ENCODE results near the gene FOXK1.
A peak's percentile ranks its signal among the peaks of the same experiment; 100 is the strongest.

Gene FOXK1

DNA sequence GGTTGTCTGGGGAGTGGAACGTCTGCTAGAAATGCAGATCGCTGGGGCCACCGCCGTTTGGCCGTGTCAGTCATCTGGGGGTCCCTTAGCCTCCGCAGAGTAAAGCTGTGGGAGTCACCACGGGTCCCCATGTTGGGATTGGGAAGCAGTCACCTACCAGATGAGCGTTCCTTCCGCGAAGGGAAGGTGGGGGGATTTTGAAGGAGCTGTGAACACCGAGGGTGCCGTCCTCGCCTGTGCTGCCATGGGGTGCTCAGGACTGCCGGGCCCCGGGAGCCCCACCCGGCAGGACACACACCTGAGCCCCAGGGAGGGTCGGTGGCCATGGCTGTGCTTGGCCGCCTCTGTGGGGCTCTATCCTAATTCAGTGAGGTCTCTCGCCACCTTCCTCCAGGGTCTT is 47.2 kb downstream of the FOXK1 start:
- H3K4me3 ChIP-seq (ENCODE audit: low read depth in 1 of 2, low read length in 2 of 2), result no peak overlapping the region
- H3K9ac ChIP-seq (ENCODE audit: low read depth in 1 of 2, low read length in 2 of 2), result no peak overlapping the region
- H3K27ac ChIP-seq (ENCODE audit: low read depth, low read length), result no peak overlapping the region
- peaks cover 5 to 10% of the 10 kb centered on the region in 2 donors for H3K4me1 ChIP-seq (ENCODE audit: control insufficient read depth in 1 of 2, insufficient read depth in 2 of 2, low read length in 2 of 2)
- no peaks in the 10 kb centered on the region for H3K27me3 ChIP-seq (ENCODE audit: control insufficient read depth in 1 of 2, insufficient read depth in 2 of 2, low read length in 2 of 2)
- H3K36me3 ChIP-seq (ENCODE audit: control insufficient read depth in 1 of 2, insufficient read depth in 2 of 2, low read length in 2 of 2), result peaks cover 8 to 25% of the 10 kb centered on the region in 2 donors
- H3K9me3 ChIP-seq (ENCODE audit: control insufficient read depth in 1 of 2, low read length in 2 of 2), result no peaks in the 10 kb centered on the region

DNA sequence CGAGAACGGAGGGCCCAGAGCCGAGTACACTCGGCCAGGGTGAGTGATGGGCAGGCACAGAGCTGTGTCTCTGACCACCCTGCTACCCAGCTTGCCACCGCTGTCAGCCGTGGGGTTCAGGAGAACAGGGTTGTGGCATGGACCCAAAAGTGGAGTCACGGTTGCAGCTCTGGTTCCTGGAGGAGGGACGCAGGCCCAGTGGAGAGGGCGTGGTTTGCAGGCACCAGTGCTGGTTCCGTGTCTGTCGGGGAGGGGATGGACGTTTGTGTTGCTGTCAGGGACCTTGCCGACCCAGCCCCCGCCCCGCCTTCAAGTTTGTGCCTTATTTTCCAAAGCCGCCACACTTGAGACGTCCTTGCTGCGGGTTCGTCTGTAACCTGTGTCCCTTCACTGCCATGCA is 48.2 kb downstream of the FOXK1 start:
- Histone ChIP-seq H3K36me3 (ENCODE audit: control insufficient read depth in 1 of 2, insufficient read depth in 2 of 2, low read length in 2 of 2) (peaks cover 8 to 25% of the 10 kb centered on the region in 2 donors), H3K27ac (ENCODE audit: low read depth, low read length) (no peak overlapping the region), H3K27me3 (ENCODE audit: control insufficient read depth in 1 of 2, insufficient read depth in 2 of 2, low read length in 2 of 2) (no peaks in the 10 kb centered on the region), H3K9me3 (ENCODE audit: control insufficient read depth in 1 of 2, low read length in 2 of 2) (no peaks in the 10 kb centered on the region), H3K4me3 (ENCODE audit: low read depth in 1 of 2, low read length in 2 of 2) (no peak overlapping the region), H3K4me1 (ENCODE audit: control insufficient read depth in 1 of 2, insufficient read depth in 2 of 2, low read length in 2 of 2) (peaks cover 0 to 5% of the 10 kb centered on the region in 2 donors), H3K9ac (ENCODE audit: low read depth in 1 of 2, low read length in 2 of 2) (no peak overlapping the region)

DNA sequence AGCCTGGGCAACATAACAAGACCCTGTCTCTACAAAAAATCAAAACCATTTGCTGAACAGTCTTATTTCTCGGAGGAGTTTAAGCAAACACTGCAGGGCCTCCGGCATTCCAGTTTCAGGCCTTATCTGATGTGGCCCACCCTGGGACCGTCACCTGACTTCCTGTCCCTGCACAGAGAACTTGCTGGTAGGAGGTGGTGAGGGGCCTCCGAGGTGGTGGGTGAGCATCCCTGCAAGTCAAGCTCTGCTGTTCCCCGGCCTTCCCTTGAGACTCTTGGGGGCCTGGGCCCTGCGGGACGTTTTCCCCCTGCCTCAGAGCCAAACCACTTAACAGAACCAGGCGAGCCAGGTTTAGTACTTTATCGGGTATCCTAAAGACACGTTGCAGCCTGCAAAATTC is 48.9 kb downstream of the FOXK1 start:
- H3K9ac ChIP-seq (ENCODE audit: low read depth in 1 of 2, low read length in 2 of 2), result no peak overlapping the region
- peaks cover 8 to 25% of the 10 kb centered on the region in 2 donors for H3K36me3 ChIP-seq (ENCODE audit: control insufficient read depth in 1 of 2, insufficient read depth in 2 of 2, low read length in 2 of 2)
- no peak overlapping the region for H3K27ac ChIP-seq (ENCODE audit: low read depth, low read length)
- H3K4me1 ChIP-seq (ENCODE audit: control insufficient read depth in 1 of 2, insufficient read depth in 2 of 2, low read length in 2 of 2), result no peaks in the 10 kb centered on the region
- no peaks in the 10 kb centered on the region for H3K27me3 ChIP-seq (ENCODE audit: control insufficient read depth in 1 of 2, insufficient read depth in 2 of 2, low read length in 2 of 2)
- H3K9me3 ChIP-seq (ENCODE audit: control insufficient read depth in 1 of 2, low read length in 2 of 2), result no peaks in the 10 kb centered on the region
- H3K4me3 ChIP-seq (ENCODE audit: low read depth in 1 of 2, low read length in 2 of 2), result no peak overlapping the region

DNA sequence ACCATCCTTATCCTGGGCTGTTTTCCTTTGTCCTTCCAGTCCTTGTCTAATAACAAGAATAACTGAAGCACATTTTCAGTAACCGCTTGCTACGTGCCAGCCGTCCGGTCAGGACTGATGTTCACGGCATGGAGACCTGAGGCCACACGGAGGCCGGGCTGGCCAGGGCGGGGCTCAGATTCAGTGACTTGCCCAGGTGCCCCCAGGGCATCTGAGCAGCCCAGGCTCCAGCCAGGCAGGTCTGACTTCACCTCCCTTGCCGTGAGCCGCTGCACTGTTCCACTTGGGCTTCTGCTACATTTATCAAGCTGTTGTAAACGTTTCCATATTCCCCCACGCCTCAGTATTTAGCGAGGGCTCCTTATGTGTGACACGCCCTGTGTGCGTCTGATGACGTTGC is 49.7 kb downstream of the FOXK1 start:
- no peaks in the 10 kb centered on the region for H3K4me1 ChIP-seq (ENCODE audit: control insufficient read depth in 1 of 2, insufficient read depth in 2 of 2, low read length in 2 of 2)
- peaks cover 8 to 25% of the 10 kb centered on the region in 2 donors for H3K36me3 ChIP-seq (ENCODE audit: control insufficient read depth in 1 of 2, insufficient read depth in 2 of 2, low read length in 2 of 2)
- H3K4me3 ChIP-seq (ENCODE audit: low read depth in 1 of 2, low read length in 2 of 2), result no peak overlapping the region
- no peak overlapping the region for H3K27ac ChIP-seq (ENCODE audit: low read depth, low read length)
- H3K9ac ChIP-seq (ENCODE audit: low read depth in 1 of 2, low read length in 2 of 2), result no peak overlapping the region
- no peaks in the 10 kb centered on the region for H3K9me3 ChIP-seq (ENCODE audit: control insufficient read depth in 1 of 2, low read length in 2 of 2)
- H3K27me3 ChIP-seq (ENCODE audit: control insufficient read depth in 1 of 2, insufficient read depth in 2 of 2, low read length in 2 of 2), result no peaks in the 10 kb centered on the region

DNA sequence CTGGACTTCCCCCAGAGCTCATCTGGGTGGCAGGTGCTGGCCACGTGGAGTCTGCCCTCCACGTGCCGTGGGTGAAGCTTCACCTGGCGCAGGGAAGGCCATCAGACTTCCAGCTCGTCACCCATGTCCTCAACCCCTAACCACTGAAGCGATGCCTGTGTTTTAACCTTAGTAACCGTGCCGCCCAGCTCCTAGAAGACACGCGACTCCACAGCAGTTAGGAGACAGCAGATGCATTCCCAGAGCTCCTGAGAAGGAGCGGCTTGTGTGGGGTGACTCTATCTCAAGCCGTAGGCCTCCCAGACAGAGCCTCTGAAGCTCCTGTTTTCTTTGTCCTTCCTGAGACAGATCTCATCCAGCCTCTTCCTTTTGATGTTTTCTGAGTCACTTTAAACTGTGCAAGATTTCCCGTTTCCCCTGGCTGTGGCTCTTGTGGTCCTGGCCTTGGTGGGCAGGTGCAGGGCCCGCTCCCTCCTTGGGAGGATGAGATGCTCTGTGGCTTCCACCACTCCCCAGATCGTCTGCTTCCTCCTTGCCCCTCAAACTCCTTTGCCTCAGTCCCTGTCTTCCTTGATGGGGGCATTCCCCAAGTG is 51.9 kb downstream of the FOXK1 start:
- Histone ChIP-seq H3K36me3 (ENCODE audit: control insufficient read depth in 1 of 2, insufficient read depth in 2 of 2, low read length in 2 of 2) (peaks cover 4 to 20% of the 10 kb centered on the region in 2 donors), H3K27ac (ENCODE audit: low read depth, low read length) (no peak overlapping the region), H3K4me3 (ENCODE audit: low read depth in 1 of 2, low read length in 2 of 2) (no peak overlapping the region), H3K27me3 (ENCODE audit: control insufficient read depth in 1 of 2, insufficient read depth in 2 of 2, low read length in 2 of 2) (no peaks in the 10 kb centered on the region), H3K9ac (ENCODE audit: low read depth in 1 of 2, low read length in 2 of 2) (no peak overlapping the region), H3K4me1 (ENCODE audit: control insufficient read depth in 1 of 2, insufficient read depth in 2 of 2, low read length in 2 of 2) (peaks cover 7 to 9% of the 10 kb centered on the region in 2 donors), H3K9me3 (ENCODE audit: control insufficient read depth in 1 of 2, low read length in 2 of 2) (no peaks in the 10 kb centered on the region)

DNA sequence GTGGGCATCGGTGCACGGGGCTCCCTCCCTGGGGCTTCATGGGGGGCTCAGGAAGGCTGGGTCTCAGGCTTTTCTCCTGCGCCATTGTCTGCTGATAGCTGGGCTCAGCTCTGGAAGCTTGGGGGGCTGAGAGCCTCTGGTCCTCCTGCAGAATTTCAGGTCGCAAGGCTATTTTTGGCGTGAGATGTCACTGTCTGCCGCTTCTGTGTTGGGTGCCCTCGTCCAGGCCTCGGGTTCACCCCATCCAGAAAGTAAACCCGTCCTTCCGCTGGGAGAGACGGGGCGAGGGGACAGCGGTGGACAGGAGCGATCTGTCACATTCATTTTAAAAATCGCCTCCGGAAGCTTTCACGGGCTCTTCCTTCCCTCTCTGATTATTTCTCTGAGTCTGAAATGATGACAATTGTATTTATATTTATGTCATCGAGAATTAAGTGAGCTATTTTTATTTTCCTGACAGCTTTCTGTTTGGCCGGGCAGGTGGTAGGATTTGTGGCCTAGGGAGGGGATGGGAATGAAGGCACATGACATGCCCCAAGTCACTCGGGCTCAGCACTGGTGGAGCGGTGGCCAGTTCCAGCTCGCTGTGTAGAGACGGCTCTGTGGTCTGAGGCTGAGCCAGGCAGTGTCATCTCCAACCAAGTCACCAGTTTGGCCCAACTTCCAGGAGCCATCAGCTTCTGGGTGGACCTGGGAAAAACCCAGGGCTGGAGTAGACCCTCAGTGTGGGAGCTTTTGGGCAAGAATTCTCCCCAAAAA is 52.7 kb downstream of the FOXK1 start:
- Histone ChIP-seq H3K36me3 (ENCODE audit: control insufficient read depth in 1 of 2, insufficient read depth in 2 of 2, low read length in 2 of 2) (peaks cover 4 to 18% of the 10 kb centered on the region in 2 donors), H3K9me3 (ENCODE audit: control insufficient read depth in 1 of 2, low read length in 2 of 2) (no peaks in the 10 kb centered on the region), H3K4me1 (ENCODE audit: control insufficient read depth in 1 of 2, insufficient read depth in 2 of 2, low read length in 2 of 2) (peaks cover 14 to 16% of the 10 kb centered on the region in 2 donors), H3K4me3 (ENCODE audit: low read depth in 1 of 2, low read length in 2 of 2) (no peak overlapping the region), H3K27me3 (ENCODE audit: control insufficient read depth in 1 of 2, insufficient read depth in 2 of 2, low read length in 2 of 2) (no peaks in the 10 kb centered on the region), H3K9ac (ENCODE audit: low read depth in 1 of 2, low read length in 2 of 2) (no peak overlapping the region), H3K27ac (ENCODE audit: low read depth, low read length) (no peak overlapping the region)

DNA sequence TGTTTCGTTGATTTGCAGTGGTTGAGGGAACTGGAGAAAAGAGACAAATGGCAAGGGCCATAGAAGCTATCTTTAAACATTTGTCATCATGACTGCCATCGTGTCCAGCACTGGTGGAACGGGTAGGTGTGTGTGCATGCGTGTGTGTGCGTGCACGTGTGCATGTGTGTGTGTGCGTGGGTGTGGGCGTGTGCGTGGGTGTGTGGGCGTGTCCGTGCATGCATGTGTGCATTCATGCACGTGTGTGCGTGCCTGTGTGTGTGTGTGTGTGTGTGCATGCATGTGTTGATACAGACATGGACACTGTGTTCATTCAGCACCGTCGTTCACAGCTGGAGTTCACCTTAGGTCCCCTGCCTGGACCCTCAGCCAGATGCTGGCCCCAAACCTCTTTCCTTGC is 55.2 kb downstream of the FOXK1 start:
- no peak overlapping the region for H3K4me3 ChIP-seq (ENCODE audit: low read depth in 1 of 2, low read length in 2 of 2)
- H3K9me3 ChIP-seq (ENCODE audit: control insufficient read depth in 1 of 2, low read length in 2 of 2), result no peaks in the 10 kb centered on the region
- peaks cover 20 to 27% of the 10 kb centered on the region in 2 donors for H3K4me1 ChIP-seq (ENCODE audit: control insufficient read depth in 1 of 2, insufficient read depth in 2 of 2, low read length in 2 of 2)
- H3K9ac ChIP-seq (ENCODE audit: low read depth in 1 of 2, low read length in 2 of 2), result no peak overlapping the region
- no peak overlapping the region for H3K27ac ChIP-seq (ENCODE audit: low read depth, low read length)
- H3K27me3 ChIP-seq (ENCODE audit: control insufficient read depth in 1 of 2, insufficient read depth in 2 of 2, low read length in 2 of 2), result no peaks in the 10 kb centered on the region
- peaks cover 4 to 26% of the 10 kb centered on the region in 2 donors for H3K36me3 ChIP-seq (ENCODE audit: control insufficient read depth in 1 of 2, insufficient read depth in 2 of 2, low read length in 2 of 2)

DNA sequence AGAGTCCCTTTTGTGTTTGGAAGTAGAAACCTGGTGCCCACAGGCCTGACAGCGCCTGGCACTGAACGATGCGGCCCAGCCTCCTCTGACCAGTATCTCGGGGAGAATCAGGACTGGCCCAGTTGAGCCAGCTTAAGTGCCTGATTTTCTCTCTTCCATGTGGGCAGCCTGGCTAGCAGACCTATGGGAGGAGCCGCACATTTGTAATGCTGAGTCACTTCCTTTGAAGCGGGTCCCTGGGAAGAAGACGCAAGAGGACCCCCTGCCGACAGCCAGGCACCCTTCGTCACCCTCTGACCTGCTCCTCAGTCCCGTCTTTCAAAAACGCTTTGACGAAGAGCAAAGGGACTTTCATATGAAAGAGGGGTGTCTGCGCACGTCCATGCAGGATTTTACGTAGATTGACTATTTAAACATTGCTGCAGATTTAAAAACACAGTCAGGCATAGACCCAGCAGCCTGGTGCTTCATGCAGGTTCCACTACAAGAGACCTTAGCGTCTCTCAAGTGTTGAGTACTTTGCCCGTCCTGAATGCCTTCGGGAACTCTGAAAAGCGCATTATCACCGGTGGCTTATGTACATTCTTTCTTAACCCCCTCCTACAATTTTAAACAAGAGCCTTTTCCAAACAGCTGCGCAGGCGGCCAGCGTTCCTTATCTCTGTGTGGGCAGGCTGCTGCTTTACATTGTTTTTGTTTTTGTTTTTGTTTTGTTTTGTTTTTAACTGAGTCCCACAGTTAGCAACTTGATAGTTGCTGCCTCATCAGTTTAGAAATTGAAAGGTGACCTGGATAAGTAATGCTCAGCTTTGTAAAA is 56.8 kb downstream of the FOXK1 start:
- Histone ChIP-seq H3K9ac (ENCODE audit: low read depth in 1 of 2, low read length in 2 of 2) (peak overlapping the region; percentile 25 to 44), H3K36me3 (ENCODE audit: control insufficient read depth in 1 of 2, insufficient read depth in 2 of 2, low read length in 2 of 2) (peaks cover 2 to 22% of the 10 kb centered on the region in 2 donors), H3K4me1 (ENCODE audit: control insufficient read depth in 1 of 2, insufficient read depth in 2 of 2, low read length in 2 of 2) (peaks cover 35 to 38% of the 10 kb centered on the region in 2 donors), H3K27ac (ENCODE audit: low read depth, low read length) (peak overlapping the region; percentile 20), H3K4me3 (ENCODE audit: low read depth in 1 of 2, low read length in 2 of 2) (peak overlapping the region; percentile 45 to 46), H3K27me3 (ENCODE audit: control insufficient read depth in 1 of 2, insufficient read depth in 2 of 2, low read length in 2 of 2) (no peaks in the 10 kb centered on the region), H3K9me3 (ENCODE audit: control insufficient read depth in 1 of 2, low read length in 2 of 2) (no peaks in the 10 kb centered on the region)

DNA sequence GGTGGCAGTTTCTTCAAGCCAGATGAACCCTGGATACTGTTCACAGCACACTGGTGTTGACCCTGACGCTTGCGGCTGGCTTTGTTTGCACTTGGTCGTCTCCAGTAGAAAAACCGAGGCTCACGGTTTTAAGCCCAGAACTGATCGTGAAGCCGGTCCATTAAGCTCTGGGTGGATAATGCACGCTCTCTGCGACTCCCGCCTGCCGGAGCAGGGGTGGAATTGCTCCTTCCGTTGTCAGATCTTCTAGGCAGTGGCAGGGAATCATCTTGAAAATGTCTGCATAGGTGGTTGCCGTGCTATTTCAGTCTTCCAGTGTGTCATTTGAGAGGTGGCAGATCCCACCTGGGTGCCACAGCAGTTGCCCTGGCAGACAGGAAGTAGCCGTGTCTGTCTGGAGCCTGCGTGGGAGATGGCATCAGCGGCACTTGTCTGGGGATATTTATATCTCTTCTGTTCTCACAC is 57.5 kb downstream of the FOXK1 start:
- H3K27me3 ChIP-seq (ENCODE audit: control insufficient read depth in 1 of 2, insufficient read depth in 2 of 2, low read length in 2 of 2), result no peaks in the 10 kb centered on the region
- H3K9ac ChIP-seq (ENCODE audit: low read depth in 1 of 2, low read length in 2 of 2), result peak overlapping the region in 1 of 2 donors; percentile 44
- H3K27ac ChIP-seq (ENCODE audit: low read depth, low read length), result no peak overlapping the region
- H3K4me3 ChIP-seq (ENCODE audit: low read depth in 1 of 2, low read length in 2 of 2), result peak overlapping the region; percentile 45 to 46
- no peaks in the 10 kb centered on the region for H3K9me3 ChIP-seq (ENCODE audit: control insufficient read depth in 1 of 2, low read length in 2 of 2)
- H3K36me3 ChIP-seq (ENCODE audit: control insufficient read depth in 1 of 2, insufficient read depth in 2 of 2, low read length in 2 of 2), result peaks cover 0 to 22% of the 10 kb centered on the region in 2 donors
- H3K4me1 ChIP-seq (ENCODE audit: control insufficient read depth in 1 of 2, insufficient read depth in 2 of 2, low read length in 2 of 2), result peaks cover 41 to 45% of the 10 kb centered on the region in 2 donors

DNA sequence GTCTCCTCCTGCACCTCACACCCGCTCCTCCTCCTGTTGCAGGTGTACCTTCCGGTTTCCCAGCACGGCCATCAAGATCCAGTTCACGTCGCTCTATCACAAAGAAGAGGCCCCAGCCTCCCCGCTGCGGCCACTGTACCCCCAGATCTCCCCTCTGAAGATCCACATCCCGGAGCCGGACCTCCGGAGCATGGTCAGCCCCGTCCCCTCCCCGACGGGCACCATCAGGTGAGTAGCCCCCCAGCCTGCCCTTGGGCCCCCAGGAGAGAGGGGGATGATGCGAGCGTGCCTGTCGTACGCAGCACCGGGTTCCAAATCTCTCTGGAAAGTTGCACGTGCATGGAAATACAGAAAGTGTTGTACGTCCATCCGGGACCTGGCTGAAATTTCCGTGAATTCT is 58.7 kb downstream of the FOXK1 start:
- Histone ChIP-seq H3K9me3 (ENCODE audit: control insufficient read depth in 1 of 2, low read length in 2 of 2) (no peaks in the 10 kb centered on the region), H3K4me1 (ENCODE audit: control insufficient read depth in 1 of 2, insufficient read depth in 2 of 2, low read length in 2 of 2) (peaks cover 47 to 48% of the 10 kb centered on the region in 2 donors), H3K9ac (ENCODE audit: low read depth in 1 of 2, low read length in 2 of 2) (no peak overlapping the region), H3K36me3 (ENCODE audit: control insufficient read depth in 1 of 2, insufficient read depth in 2 of 2, low read length in 2 of 2) (peaks cover 0 to 22% of the 10 kb centered on the region in 2 donors), H3K4me3 (ENCODE audit: low read depth in 1 of 2, low read length in 2 of 2) (no peak overlapping the region), H3K27me3 (ENCODE audit: control insufficient read depth in 1 of 2, insufficient read depth in 2 of 2, low read length in 2 of 2) (no peaks in the 10 kb centered on the region), H3K27ac (ENCODE audit: low read depth, low read length) (no peak overlapping the region)

Measured in duodenal mucosa (tissue), 2 donors.